Uterus (tissue), 4 donors: ENCODE measurements around the gene TBC1D5. TPM values are rescaled to one million over a fixed set of nuclear protein-coding genes. Genes with fewer than 3 reads are reported as not detected.

Experiments used
- DNase-seq, 2 donors: peaks; one replicate each; pipeline ENCODE4 v3.0.0-alpha.2; 2019 to 2020
- H3K27ac ChIP-seq, 2 donors: fragments of 200-600 bp; sonication (generic); 1 replicate in 1 of 2; 2 replicates in 1 of 2; pipeline ENCODE4 v1.5.1; 2016 to 2018
- H3K27me3 ChIP-seq, 2 donors: fragments of 200-600 bp; sonication (generic); one replicate each; pipeline ENCODE4 v1.5.1; 2018 to 2019; ENCODE audit warnings: control low read depth in 1 of 2
- H3K36me3 ChIP-seq, 2 donors: fragments of 200-600 bp; sonication (generic); one replicate each; pipeline ENCODE4 v1.5.1; 2019; ENCODE audit warnings: control low read depth in 1 of 2
- H3K4me1 ChIP-seq, 2 donors: fragments of 200-600 bp; sonication (generic); one replicate each; pipeline ENCODE4 v1.5.1; 2018 to 2019; ENCODE audit warnings: control low read depth in 1 of 2
- H3K4me3 ChIP-seq, 2 donors: fragments of 200-600 bp; sonication (generic); 1 replicate in 1 of 2; 2 replicates in 1 of 2; pipeline ENCODE4 v1.5.1; 2018 to 2019; ENCODE audit warnings: mild to moderate bottlenecking in 1 of 2
- H3K9me3 ChIP-seq, 2 donors: fragments of 200-600 bp; sonication (generic); one replicate each; pipeline ENCODE4 v1.5.1; 2019; ENCODE audit warnings: control low read depth in 1 of 2
- POLR2A ChIP-seq, 2 donors: fragments of 450-650 bp; IDR thresholded peaks; one replicate each; pipeline ENCODE4 v1.6.1; 2016; ENCODE audit warnings: antibody characterized with exemption in 2 of 2, mild to moderate bottlenecking in 1 of 2, moderate library complexity in 1 of 2
- intact Hi-C: fragments of 100-400 bp; cut with DNase I; formaldehyde crosslinking; loops from one replicate; pipeline ENCODE4 v1.15.1; 2023; ENCODE audit warnings: low total_unique reads
- total RNA-seq, 4 donors: library from RNA; depleted of rRNA in 3 of 4; stranded (reverse); fragments of >200 nt in 3 of 4; gene quantifications; one replicate each; pipeline versions ENCODE4 v1.1.0 to v1.2.4, GENCODE V29; 2014 to 2023
- TF ChIP-seq, protein P1 (sequence below), 4 experiments: fragments of 200-600 bp in 2 of 4; fragments of 450-650 bp in 2 of 4; sonication (generic) in 2 of 4; IDR thresholded peaks; one replicate each; pipeline ENCODE4 v1.5.1; 2016 to 2019; ENCODE audit warnings: antibody characterized with exemption in 4 of 4, mild to moderate bottlenecking in 2 of 4, moderate library complexity in 1 of 4
- donor health status: DM: yes; HTN: yes; CAD: no.

The TBC1D5 gene
- total RNA-seq, 4 donors from 2014 or later: 34.6 to 189 (median 75.6) TPM

DNA sequence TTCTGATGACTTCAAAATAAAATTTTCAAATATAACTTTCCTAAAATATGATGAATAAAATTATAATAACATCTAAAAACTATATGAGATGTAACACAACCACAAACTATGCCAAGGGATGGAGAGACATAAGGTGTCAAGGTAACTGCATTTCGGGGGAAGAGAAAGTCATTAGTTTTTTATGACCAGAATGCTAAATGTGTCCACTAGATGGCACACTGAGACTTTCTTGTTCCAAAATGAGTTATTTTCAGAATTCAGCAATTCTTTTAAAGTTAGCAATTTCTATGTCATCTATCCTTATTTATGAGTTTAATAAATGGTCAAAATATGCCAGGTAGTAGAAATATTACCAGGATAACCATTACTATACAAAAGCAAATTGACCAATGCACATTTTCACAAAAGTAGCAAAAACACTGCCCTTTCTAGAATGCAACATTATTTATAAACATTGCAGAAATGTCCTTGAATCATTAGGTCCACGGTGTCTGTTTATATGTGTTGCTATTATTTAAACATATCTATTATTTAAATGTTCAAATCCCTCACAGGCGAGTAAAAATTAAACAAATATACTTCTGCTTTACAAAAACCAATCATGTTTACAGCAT, 483.5 kb downstream of the TBC1D5 start:
- TF ChIP-seq POLR2A (IDR thresholded peaks at IDR 0.05): no peak
- TF ChIP-seq, protein P1, sequence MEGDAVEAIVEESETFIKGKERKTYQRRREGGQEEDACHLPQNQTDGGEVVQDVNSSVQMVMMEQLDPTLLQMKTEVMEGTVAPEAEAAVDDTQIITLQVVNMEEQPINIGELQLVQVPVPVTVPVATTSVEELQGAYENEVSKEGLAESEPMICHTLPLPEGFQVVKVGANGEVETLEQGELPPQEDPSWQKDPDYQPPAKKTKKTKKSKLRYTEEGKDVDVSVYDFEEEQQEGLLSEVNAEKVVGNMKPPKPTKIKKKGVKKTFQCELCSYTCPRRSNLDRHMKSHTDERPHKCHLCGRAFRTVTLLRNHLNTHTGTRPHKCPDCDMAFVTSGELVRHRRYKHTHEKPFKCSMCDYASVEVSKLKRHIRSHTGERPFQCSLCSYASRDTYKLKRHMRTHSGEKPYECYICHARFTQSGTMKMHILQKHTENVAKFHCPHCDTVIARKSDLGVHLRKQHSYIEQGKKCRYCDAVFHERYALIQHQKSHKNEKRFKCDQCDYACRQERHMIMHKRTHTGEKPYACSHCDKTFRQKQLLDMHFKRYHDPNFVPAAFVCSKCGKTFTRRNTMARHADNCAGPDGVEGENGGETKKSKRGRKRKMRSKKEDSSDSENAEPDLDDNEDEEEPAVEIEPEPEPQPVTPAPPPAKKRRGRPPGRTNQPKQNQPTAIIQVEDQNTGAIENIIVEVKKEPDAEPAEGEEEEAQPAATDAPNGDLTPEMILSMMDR (IDR thresholded peaks at IDR 0.05): peak; percentile 60 to 66 (median 64)
- intact Hi-C loops: no loop called here

DNA sequence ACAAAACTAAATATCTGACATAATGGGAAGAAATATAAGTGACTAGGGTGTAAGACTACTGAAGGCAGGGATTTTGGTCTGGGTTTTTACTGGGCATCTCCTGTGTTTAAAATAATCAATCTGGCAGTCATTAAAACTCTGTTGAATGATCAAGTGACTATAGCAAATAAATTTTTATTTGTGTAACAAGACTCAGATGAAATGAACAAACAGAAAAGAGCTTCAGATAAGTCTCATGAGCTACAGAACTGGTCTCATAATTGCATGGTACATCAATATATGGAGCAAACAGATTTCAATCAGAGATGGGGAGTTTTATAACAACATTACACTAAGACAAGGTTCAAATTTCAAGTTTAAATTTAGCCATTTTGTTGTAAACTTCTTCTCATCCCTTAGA, 485.2 kb downstream of the TBC1D5 start:
- intact Hi-C loops: no loop called here
- no peak for DNase-seq
- H3K36me3 ChIP-seq: no peaks in the 10 kb centered on the region
- H3K27ac ChIP-seq: no peak overlapping the region
- no peaks in the 10 kb centered on the region for H3K27me3 ChIP-seq
- TF ChIP-seq, protein P1 (IDR thresholded peaks at IDR 0.05): no peak
- no peak for TF ChIP-seq POLR2A (IDR thresholded peaks at IDR 0.05)
- no peak overlapping the region for H3K4me3 ChIP-seq
- H3K9me3 ChIP-seq: no peaks in the 10 kb centered on the region
- no peaks in the 10 kb centered on the region for H3K4me1 ChIP-seq

More for the DNA sequence above, 483.5 kb downstream of the TBC1D5 start:
- Histone ChIP-seq H3K4me3 (no peak overlapping the region), H3K27ac (no peak overlapping the region), H3K4me1 (no peaks in the 10 kb centered on the region), H3K36me3 (no peaks in the 10 kb centered on the region), H3K9me3 (no peaks in the 10 kb centered on the region), H3K27me3 (no peaks in the 10 kb centered on the region)
- DNase-seq: no peak

DNA sequence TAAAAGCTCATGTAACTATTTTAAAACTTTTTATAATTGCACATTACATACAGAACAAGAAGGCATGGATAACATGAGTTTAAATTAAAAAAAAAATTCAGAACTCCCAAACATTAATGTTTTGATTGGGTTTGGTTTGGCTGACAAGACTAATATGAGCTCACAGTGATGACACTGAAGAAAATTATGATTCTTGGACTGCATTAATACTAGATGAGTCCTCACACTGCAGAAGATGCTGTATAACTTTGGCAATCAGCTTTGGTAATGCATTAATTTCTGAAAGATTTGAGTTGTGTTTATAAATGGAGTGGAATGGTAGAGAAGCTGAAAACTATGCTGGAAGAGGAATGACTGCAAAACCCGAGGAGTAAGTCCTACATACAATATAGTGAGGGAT, 498.8 kb downstream of the TBC1D5 start:
- H3K4me3 ChIP-seq: no peak overlapping the region
- H3K27me3 ChIP-seq: no peaks in the 10 kb centered on the region
- DNase-seq: no peak
- intact Hi-C loops: no loop called here
- no peak for TF ChIP-seq POLR2A (IDR thresholded peaks at IDR 0.05)
- TF ChIP-seq, protein P1 (IDR thresholded peaks at IDR 0.05): no peak
- H3K9me3 ChIP-seq: no peaks in the 10 kb centered on the region
- H3K4me1 ChIP-seq: no peaks in the 10 kb centered on the region
- no peaks in the 10 kb centered on the region for H3K36me3 ChIP-seq
- no peak overlapping the region for H3K27ac ChIP-seq

DNA sequence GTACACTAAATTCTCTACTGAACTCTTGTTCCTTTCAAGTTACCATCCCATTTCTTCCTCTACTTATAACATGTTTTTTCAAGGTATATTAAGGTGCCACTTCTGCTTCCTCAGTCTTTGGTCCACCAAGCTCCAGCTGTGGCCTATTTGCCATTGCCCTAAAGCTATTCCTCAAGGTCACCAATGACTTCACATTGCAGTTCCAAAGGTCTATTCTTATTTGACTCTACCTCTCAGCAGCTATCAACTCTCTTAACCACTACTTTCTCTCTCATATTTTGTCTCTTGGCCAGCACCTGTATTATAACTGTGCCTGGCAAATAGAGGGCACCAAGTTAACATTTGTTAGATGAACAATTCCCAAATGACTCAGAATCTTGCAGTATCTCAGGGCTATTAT, 503.0 kb downstream of the TBC1D5 start:
- Histone ChIP-seq H3K36me3 (no peaks in the 10 kb centered on the region), H3K27me3 (no peaks in the 10 kb centered on the region), H3K9me3 (no peaks in the 10 kb centered on the region), H3K4me3 (no peak overlapping the region), H3K4me1 (no peaks in the 10 kb centered on the region), H3K27ac (no peak overlapping the region)
- TF ChIP-seq, protein P1 (IDR thresholded peaks at IDR 0.05): no peak
- TF ChIP-seq POLR2A (IDR thresholded peaks at IDR 0.05): no peak
- intact Hi-C loops: no loop called here
- no peak for DNase-seq

DNA sequence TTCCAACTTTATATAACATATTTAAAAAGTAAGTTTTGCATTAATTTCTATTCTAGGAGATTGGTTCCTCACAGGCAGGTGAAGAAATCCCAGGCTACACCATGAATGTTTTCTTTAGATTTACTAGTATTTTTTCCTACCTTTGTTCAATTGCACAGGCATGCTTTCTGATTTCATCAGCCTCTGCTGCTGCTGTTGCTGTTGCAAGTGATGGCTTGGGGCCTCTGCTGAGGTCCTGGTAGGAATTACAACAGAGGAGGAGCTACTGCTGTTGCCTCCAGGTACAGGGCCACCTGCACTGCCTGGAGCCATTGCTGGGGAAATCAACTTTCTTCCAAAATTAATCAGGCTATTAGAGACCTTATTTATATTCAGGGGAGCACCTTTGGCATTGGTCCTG, 504.4 kb downstream of the TBC1D5 start:
- H3K27ac ChIP-seq: no peak overlapping the region
- DNase-seq: no peak

GRCh38 chr3:17235310-17235709, 507.1 kb downstream of the TBC1D5 start:
- TF ChIP-seq, protein P1 (IDR thresholded peaks at IDR 0.05): no peak
- TF ChIP-seq POLR2A (IDR thresholded peaks at IDR 0.05): no peak
- H3K27ac ChIP-seq: no peak overlapping the region
- intact Hi-C loops: no loop called here
- DNase-seq: no peak
- no peak overlapping the region for H3K4me3 ChIP-seq
- H3K27me3 ChIP-seq: no peaks in the 10 kb centered on the region
- no peaks in the 10 kb centered on the region for H3K36me3 ChIP-seq
- H3K9me3 ChIP-seq: no peaks in the 10 kb centered on the region
- H3K4me1 ChIP-seq: no peaks in the 10 kb centered on the region

More for the DNA sequence above, 504.4 kb downstream of the TBC1D5 start:
- TF ChIP-seq POLR2A (IDR thresholded peaks at IDR 0.05): no peak
- Histone ChIP-seq H3K36me3 (no peaks in the 10 kb centered on the region), H3K27me3 (no peaks in the 10 kb centered on the region), H3K4me1 (no peaks in the 10 kb centered on the region), H3K9me3 (no peaks in the 10 kb centered on the region), H3K4me3 (no peak overlapping the region)
- intact Hi-C loops: no loop called here
